Astrocyte (in vitro differentiated cells and primary cell): ENCODE measurements around the gene KRTAP16-1. TPM values are rescaled to one million over a fixed set of nuclear protein-coding genes. Genes with fewer than 3 reads are reported as not detected.

ENCODE experiments used
- DNase-seq: peaks from one replicate; pipeline ENCODE4 v3.0.0-alpha.2; 2010; ENCODE audit warnings: low read depth
- FAIRE-seq: peaks from 2 replicates; lab custom pipeline; 2011; peaks lifted over from hg19 to GRCh38; lab: Jason Lieb, UNC
- H2AFZ ChIP-seq: 2 replicates; pipeline ENCODE4 v1.6.0; 2012; ENCODE audit warnings: low read depth, low read length, inconsistent platforms
- H3K27ac ChIP-seq: 2 replicates; pipeline ENCODE4 v1.5.1; 2011; ENCODE audit warnings: low read depth, low read length, inconsistent platforms
- H3K27me3 ChIP-seq: 2 replicates; pipeline ENCODE4 v1.6.0; 2011; ENCODE audit warnings: low read length, inconsistent platforms; ENCODE audit not compliant: insufficient read depth
- H3K36me3 ChIP-seq: 2 replicates; pipeline ENCODE4 v1.5.1; 2011; ENCODE audit warnings: low read length, inconsistent platforms; ENCODE audit not compliant: insufficient read depth
- H3K4me1 ChIP-seq: 2 replicates; pipeline ENCODE4 v1.5.1; 2011; ENCODE audit warnings: low read length, inconsistent platforms; ENCODE audit not compliant: insufficient read depth
- H3K4me2 ChIP-seq: 2 replicates; pipeline ENCODE4 v1.6.0; 2012; ENCODE audit warnings: low read length, inconsistent platforms
- H3K4me3 ChIP-seq: 2 replicates; pipeline ENCODE4 v1.5.1; 2011; ENCODE audit warnings: low read depth, mild to moderate bottlenecking, low read length, inconsistent platforms; ENCODE audit not compliant: insufficient read depth
- H3K79me2 ChIP-seq: 2 replicates; pipeline ENCODE4 v1.6.0; 2012; ENCODE audit warnings: mild to moderate bottlenecking, low read length, inconsistent platforms; ENCODE audit not compliant: insufficient read depth
- H3K9ac ChIP-seq: 2 replicates; pipeline ENCODE4 v1.6.0; 2012; ENCODE audit warnings: mild to moderate bottlenecking, low read length, inconsistent platforms
- H3K9me3 ChIP-seq: 2 replicates; pipeline ENCODE4 v1.5.1; 2012; ENCODE audit warnings: low read depth, mild to moderate bottlenecking, low read length, inconsistent platforms; ENCODE audit not compliant: insufficient read depth
- H4K20me1 ChIP-seq: 2 replicates; pipeline ENCODE4 v1.6.0; 2012; ENCODE audit warnings: low read length, inconsistent platforms; ENCODE audit not compliant: insufficient read depth
- H3K27ac Mint-ChIP-seq: one replicate; pipeline ENCODE4 v1.8.0; 2021; ENCODE audit warnings: mild to moderate bottlenecking, mixed read lengths; ENCODE audit not compliant: unreplicated experiment
- H3K27me3 Mint-ChIP-seq: one replicate; pipeline ENCODE4 v1.8.0; 2021; ENCODE audit warnings: low read depth, mixed read lengths; ENCODE audit not compliant: unreplicated experiment
- H3K36me3 Mint-ChIP-seq: one replicate; pipeline ENCODE4 v1.8.0; 2021; ENCODE audit warnings: low read depth, mixed read lengths; ENCODE audit not compliant: unreplicated experiment
- H3K4me1 Mint-ChIP-seq: one replicate; pipeline ENCODE4 v1.8.0; 2021; ENCODE audit warnings: low read depth, mixed read lengths; ENCODE audit not compliant: unreplicated experiment
- H3K4me3 Mint-ChIP-seq: one replicate; pipeline ENCODE4 v1.8.0; 2021; ENCODE audit warnings: mild to moderate bottlenecking, moderate library complexity, mixed read lengths; ENCODE audit not compliant: unreplicated experiment
- H3K9me3 Mint-ChIP-seq: one replicate; pipeline ENCODE4 v1.8.0; 2021; ENCODE audit warnings: mild to moderate bottlenecking, mixed read lengths; ENCODE audit not compliant: unreplicated experiment
- CTCF ChIP-seq: IDR thresholded peaks from 2 replicates; pipeline ENCODE4 v1.5.1; 2011; ENCODE audit warnings: low read depth, mild to moderate bottlenecking, inconsistent platforms, low read length, moderate library complexity; ENCODE audit not compliant: insufficient read depth
- EZH2 ChIP-seq: IDR thresholded peaks from 2 replicates; pipeline ENCODE4 v1.6.1; 2012; ENCODE audit warnings: mild to moderate bottlenecking, low read length, inconsistent platforms; ENCODE audit not compliant: insufficient read depth
- total RNA-seq: library from RNA; stranded (reverse); gene quantifications from 2 replicates; pipeline ENCODE4 v1.2.1, GENCODE V29; 2021

Gene KRTAP16-1
- total RNA-seq, 1 donor from 2014 or later = not detected

DNA sequence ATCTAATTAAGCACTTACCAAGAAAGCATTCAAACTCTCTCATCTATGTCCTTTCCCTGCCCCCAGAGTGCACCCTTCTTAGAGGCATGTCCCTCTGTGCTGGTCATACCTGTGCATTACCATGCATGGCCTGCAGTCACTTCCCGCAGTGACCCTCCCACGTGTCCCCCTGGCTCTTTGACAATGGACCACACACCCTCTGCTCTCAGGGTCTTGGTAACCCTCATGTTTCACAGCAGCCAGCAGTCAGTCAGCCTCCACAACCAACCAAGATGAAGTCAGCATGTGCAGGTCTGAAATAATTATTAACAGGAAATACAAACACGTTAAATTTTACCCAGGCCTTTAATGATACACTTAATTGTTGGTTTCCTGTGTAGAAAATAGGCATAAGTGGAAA is 31.4 kb upstream of the KRTAP16-1 start:
- Histone ChIP-seq H3K36me3 (no peaks in the 10 kb centered on the region), H3K4me3 (no peak overlapping the region), H3K27ac (no peak overlapping the region), H3K9me3 (peaks cover 2% of the 10 kb centered on the region), H3K79me2 (no peaks in the 10 kb centered on the region), H3K27me3 (no peaks in the 10 kb centered on the region), H3K9ac (no peak overlapping the region), H3K4me1 (no peaks in the 10 kb centered on the region), H4K20me1 (no peaks in the 10 kb centered on the region), H2AFZ (no peak overlapping the region), H3K4me2 (no peak overlapping the region)
- no peak overlapping the region for H3K27ac Mint-ChIP-seq
- no peaks in the 10 kb centered on the region for H3K36me3 Mint-ChIP-seq
- no peak overlapping the region for H3K4me3 Mint-ChIP-seq
- peaks cover 11% of the 10 kb centered on the region for H3K27me3 Mint-ChIP-seq
- no peaks in the 10 kb centered on the region for H3K4me1 Mint-ChIP-seq
- FAIRE-seq (no peak), DNase-seq (no peak)
- peaks cover 11% of the 10 kb centered on the region for H3K9me3 Mint-ChIP-seq
- TF ChIP-seq EZH2 = no peak
- TF ChIP-seq CTCF = no peak

DNA sequence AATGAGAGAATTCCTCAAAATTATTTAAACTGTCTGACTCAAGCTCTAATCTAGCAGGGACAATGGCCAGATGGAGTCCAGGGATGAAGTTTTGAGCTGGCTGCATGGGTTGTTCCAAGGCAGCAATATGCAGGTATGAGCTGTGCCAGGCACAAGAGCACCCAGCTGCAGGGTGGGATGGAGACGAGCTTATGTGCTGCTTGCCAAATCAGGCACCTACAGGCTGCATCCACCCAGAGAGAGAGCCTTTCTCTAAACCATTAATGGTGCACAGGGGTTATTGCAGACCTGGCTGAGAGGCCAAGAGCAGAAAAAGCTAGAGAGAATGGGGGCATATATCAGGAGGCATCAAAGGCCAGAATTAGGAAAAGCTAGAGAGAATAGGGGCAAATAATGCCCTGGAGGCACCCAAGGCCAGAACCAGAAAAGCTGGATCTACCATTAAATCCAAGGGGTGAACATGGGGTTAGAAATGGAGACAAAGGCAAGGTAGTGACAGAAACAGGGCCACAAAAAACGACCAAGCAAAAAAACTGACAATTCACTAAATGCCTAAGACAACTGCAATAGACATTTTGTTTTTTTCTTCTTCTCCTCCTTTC is 30.6 kb upstream of the KRTAP16-1 start:
- no peak for TF ChIP-seq EZH2
- TF ChIP-seq CTCF = no peak
- H3K27me3 ChIP-seq = no peaks in the 10 kb centered on the region
- no peak overlapping the region for H3K27ac Mint-ChIP-seq
- no peaks in the 10 kb centered on the region for H3K4me1 Mint-ChIP-seq
- no peak overlapping the region for H3K4me3 Mint-ChIP-seq
- no peaks in the 10 kb centered on the region for H3K79me2 ChIP-seq
- FAIRE-seq (no peak), DNase-seq (no peak)
- H2AFZ ChIP-seq = no peak overlapping the region
- H3K27me3 Mint-ChIP-seq = peaks cover 11% of the 10 kb centered on the region
- H3K27ac ChIP-seq = no peak overlapping the region
- H3K36me3 ChIP-seq = no peaks in the 10 kb centered on the region
- no peak overlapping the region for H3K9ac ChIP-seq
- H3K9me3 ChIP-seq = peaks cover 2% of the 10 kb centered on the region
- H3K9me3 Mint-ChIP-seq = peaks cover 11% of the 10 kb centered on the region
- no peaks in the 10 kb centered on the region for H3K4me1 ChIP-seq
- H3K36me3 Mint-ChIP-seq = no peaks in the 10 kb centered on the region
- no peaks in the 10 kb centered on the region for H4K20me1 ChIP-seq
- no peak overlapping the region for H3K4me2 ChIP-seq
- H3K4me3 ChIP-seq = no peak overlapping the region

DNA sequence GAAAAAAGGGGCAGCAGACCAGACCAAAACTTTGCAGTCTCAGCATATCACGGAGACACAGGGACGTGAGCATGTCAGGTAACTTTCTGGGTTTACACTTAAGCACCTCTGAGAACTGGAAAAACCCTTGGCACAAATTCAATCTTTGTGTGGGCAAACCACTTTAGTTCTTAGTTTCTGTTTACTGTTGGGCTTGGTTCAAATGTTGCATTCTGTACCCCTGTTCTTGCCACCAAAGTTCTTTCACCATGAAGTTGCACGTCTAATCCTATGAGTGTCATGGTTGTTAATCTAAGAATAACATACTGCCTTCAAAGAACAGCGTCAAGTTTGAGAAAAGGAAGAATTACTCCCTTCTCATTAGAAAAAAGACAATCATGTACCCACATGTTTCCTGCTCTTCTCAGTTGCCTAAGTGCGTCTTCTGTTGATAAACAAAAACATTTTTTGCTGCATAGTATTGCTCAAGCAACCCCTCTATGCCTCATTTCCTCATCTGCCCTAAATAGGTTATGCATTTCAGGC is 29.9 kb upstream of the KRTAP16-1 start:
- Histone ChIP-seq H3K9ac (no peak overlapping the region), H3K4me3 (no peak overlapping the region), H2AFZ (no peak overlapping the region), H3K9me3 (peaks cover 2% of the 10 kb centered on the region), H3K4me2 (no peak overlapping the region), H3K36me3 (no peaks in the 10 kb centered on the region), H4K20me1 (no peaks in the 10 kb centered on the region), H3K79me2 (no peaks in the 10 kb centered on the region), H3K27me3 (no peaks in the 10 kb centered on the region), H3K27ac (no peak overlapping the region), H3K4me1 (no peaks in the 10 kb centered on the region)
- DNase-seq (no peak), FAIRE-seq (no peak)
- Mint-ChIP-seq H3K27ac (no peak overlapping the region), H3K27me3 (peaks cover 12% of the 10 kb centered on the region), H3K4me1 (no peaks in the 10 kb centered on the region), H3K9me3 (peaks cover 11% of the 10 kb centered on the region), H3K36me3 (no peaks in the 10 kb centered on the region), H3K4me3 (no peak overlapping the region)
- TF ChIP-seq EZH2 (no peak), CTCF (no peak)
